IPS-NIHi11 (cell line): Measurements from ENCODE around the gene PRSS21.
A peak's percentile ranks its signal among the peaks of the same experiment; 100 is the strongest.

Experiments
- DNase-seq: peaks from one replicate; pipeline ENCODE4 v3.0.0; 2012; ENCODE audit warnings: mixed read lengths, low spot score

Gene PRSS21

DNA sequence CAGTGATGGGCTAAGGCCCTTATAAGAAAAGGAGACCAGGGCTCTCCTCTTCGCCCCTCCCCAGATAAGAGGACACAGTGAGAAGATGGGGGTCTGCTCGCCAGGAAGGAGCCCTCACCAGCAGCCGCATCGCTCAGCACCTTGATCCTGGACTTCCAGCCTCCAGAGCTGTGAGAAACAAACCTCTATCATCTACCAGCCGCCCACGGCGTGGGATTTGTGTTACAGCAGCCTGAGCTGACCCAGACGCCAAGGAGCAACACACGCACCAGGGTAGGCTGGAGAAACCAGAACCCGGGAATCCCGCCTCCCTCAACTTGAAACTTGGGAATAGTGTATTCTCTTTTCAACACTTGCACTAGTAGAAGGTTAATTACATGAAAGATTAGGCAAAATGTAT lies 8.9 kb downstream of the PRSS21 start:
- no peak for DNase-seq

DNA sequence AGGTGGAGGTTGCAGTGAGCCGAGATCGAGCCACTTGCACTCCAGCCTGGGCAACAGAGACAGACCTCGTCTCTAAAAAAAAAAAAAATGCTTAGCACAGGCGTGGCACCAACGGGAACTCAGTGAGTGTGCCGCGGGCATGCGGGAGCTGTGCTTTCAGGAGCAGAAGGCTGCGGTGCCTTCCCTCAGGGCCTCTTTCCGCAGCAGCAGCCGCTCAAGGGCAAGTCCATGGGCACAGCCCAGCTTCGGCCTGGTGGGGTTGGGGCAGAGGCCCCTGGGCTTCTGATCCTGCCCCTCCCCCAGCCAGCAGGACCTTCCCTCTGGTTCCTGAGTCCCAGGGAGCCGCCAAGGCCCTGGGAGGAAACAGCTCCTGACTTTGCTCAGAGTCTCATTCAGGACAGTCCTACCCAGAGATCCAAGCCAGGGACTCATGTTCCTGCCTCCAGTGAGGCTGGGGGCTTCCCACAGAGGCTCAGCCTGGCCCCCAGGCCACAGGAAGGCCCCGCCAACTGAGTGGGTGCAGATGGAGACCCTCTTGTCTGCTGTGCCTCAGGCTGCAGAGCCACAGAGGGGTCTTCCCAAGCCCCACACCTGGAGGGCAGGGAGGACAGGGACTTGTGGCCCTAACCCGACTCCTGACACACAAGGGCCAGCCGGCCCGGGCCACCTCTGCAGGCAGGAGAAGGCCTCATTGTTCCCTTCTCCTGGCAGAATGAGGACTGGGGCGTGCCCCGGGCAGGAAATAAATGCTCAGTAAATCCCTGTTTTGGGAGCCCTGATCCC lies 9.7 kb downstream of the PRSS21 start:
- DNase-seq, result no peak

DNA sequence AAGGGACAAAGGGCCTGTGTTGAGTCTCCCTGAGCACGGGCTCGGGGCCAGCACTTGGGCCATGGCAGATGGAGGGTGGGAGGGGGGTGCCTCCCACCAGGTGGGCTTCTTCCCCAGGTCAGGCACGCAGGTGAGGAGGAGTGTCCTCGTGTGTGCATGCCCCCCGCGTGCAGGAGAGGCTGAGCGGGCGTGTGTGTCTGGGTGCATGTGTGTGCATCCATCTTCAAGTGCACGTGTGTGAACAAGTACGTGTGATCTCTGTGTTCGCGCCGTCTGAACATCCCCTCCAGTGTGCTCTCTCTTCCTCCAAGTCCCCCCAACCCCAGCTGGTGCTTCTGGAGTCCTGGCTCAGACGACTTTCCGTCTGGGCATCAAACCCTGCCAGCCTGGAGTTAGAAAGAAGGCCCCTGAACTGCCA lies 10.3 kb downstream of the PRSS21 start:
- no peak for DNase-seq

DNA sequence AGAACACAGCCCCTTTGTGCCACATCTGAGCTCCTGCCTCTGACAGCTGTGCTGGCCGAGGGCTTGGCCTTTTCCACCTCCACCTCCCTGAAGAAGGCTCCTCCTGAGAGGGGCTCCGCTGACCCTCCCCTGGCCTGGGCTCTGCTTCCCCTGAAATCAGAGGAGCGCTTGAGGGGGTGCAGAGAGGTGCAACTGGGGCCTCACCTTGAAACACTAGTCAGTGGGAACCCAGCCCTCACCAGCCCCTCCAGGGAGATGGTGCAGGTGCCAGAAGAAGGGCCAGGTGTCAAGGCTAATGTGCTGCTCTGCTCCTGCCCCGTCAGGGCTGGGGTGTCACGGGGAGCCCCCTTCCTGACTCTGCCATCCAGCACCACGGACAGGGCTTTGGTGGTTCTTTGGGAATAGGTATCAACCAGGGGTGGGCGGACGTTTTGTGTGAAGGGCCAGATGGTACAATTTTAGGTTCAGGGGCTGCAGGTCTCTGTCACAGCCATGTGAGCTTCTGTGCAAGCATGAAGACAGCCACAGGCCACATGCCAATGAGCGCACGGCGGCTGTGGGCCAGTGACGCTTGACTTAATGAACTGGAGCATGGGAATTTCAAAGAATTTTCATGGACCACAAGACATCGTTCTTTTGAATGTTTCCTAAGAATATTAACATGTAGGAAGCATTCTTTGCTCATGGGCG lies 10.9 kb downstream of the PRSS21 start:
- DNase-seq, result peak; percentile 71

DNA sequence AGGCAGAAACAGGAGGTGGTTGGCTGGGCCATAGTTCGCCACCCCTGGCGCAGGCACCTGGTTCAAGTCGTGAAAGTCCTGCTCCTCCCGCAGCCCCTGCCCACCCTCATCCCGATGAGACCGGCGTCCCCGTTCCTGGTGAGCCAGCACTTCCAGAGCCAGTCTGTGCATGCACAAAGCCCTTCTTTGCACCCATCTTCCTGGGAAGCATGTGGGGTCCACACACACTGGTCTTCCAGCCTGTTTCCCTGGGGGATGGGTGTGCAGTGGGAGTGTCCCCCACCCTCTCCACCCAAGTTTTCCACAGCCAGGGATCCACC lies 11.4 kb downstream of the PRSS21 start:
- no peak for DNase-seq

DNA sequence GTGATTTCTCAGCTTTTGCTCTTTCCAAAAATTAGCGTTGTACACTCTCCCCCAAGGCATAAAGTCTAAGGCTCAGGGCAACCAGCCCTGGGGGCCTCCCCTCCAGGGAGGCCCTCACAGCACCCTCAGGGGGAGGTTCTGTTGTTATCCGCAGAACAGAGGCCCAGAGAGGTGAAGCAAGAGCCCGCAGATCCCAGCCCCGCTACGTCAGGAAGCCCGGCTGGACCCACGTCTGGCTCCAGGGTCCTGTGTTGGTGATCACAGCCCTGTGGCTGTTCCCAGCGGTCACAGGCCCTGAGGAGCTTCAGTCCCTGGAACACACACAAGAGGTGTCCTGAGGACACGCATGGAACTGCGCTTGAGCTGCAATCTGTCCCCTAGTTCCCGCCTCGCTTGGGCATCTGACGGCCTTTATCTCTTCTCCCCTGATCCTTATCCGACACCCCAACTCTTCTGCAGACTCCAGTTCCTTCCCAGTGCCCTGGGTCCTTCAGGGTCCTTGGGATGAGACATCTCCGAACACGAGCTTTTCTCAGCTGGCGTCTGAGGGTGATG lies 11.9 kb downstream of the PRSS21 start:
- DNase-seq, result no peak

DNA sequence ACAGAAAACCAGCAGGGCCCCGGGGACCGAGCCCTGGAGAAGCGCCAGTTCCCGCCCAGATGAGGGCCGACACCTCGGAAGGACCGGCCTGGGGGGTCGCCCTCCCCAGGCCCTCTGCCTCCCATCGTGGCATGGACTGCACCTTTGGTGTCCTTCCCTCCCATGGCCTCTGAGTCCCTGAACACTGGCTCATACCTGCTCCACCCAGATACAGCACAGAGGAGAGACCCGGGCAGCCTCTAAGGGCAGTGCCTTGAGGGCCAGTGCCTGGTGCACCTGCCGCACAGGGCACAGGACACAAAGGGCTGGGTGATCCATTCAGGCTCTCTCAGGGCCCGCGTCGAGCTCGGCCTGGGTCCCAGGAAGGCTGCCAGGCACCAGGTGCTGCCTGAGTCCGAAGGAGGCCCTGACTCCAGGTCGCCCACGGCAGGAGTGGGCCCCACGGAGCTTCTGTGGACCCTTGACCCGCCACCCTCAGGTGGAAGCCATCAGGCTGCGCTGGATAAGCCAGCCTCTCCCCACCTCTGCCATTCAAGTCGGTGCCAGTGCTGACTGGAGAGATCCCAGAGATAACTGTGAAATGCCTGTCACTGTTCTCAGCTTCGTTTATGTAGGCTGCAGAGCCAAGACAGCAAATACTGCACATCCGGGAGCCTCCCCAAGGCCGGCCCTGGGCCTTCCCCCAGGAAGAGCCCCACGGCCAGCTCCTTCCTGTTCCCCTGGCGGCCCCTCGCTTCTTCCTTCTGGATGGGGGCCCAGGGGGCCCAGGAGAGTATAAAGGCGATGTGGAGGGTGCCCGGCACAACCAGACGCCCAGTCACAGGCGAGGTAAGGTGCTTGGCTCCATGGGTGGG lies 12.7 kb downstream of the PRSS21 start, which contains the start of gene ZG16B:
Gene ZG16B, plus strand, starts transcription at position 803 of the 854 bp plus-strand sequence. CDS start 139 bp downstream, outside the sequence.
- no peak for DNase-seq

DNA sequence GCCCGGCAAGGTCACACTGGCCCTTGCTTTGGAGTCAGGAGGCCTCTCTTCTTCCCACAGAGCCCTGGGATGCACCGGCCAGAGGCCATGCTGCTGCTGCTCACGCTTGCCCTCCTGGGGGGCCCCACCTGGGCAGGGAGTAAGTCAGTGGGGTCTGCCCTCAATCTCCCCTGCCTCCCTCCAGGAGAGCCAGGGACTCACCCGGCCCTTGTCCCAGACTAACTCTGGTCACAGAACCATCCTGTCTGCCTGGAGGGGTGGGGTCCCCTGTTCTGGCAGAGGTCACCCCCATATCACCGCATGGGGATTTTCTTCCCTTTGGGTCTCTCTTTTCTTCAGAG lies 13.3 kb downstream of the PRSS21 start:
- DNase-seq, result no peak

DNA sequence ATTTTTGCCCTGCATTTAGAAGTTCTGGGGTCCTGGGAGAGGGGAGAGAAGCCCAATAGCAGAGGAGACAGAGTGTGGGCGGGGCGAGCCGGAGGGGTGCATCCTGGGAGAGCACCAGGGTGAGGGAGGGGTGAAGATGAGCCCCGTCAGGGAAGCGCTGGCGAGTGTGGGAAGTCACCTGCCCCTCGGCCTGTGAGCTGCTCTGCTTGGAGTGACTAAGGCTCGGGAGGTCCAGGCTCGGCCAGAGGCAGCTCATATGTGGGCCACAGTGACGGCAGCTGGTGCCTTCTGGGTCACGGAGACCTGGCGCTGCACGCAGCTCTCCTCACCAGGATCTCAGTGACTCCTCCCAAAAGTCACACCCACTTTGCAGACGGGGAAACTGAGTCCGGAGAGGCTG lies 14.2 kb downstream of the PRSS21 start:
- DNase-seq, result no peak

DNA sequence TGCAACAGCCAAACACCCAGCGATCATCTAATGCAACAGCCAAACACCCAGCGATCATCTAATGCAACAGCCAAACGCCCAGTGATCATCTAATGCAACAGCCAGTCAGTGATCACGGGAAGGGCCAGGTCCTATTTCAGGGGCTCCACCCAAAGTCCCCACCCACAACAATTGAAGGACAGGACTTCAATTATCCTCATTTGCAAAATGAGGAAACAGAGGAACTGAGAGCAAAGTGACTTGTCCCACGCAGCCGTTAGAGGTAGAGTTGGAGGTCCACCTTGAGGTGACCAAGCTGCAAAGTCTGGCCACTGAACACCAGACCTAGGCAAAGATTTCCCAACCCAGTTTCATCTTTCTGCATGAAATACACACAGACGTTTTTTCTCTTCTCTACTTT lies 16.7 kb downstream of the PRSS21 start:
- DNase-seq, result no peak

DNA sequence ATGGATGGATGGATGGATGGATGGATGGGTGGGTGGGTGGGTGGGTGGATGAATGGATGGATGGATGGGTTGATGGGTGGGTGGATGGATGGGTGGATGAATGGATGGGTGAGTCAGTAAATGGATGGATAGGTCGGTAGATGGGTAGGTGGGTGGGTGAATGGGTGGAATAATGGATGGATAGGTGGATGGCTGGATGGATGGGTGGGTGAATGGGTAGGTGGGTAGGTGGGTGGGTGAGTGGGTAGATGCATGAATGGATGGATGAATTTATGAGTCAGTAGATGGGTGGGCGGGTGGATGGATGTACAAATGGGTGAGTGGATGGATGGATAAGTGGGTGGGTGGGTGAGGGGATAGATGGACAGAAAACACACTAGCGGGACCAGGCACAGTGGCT lies 17.9 kb downstream of the PRSS21 start:
- no peak for DNase-seq

DNA sequence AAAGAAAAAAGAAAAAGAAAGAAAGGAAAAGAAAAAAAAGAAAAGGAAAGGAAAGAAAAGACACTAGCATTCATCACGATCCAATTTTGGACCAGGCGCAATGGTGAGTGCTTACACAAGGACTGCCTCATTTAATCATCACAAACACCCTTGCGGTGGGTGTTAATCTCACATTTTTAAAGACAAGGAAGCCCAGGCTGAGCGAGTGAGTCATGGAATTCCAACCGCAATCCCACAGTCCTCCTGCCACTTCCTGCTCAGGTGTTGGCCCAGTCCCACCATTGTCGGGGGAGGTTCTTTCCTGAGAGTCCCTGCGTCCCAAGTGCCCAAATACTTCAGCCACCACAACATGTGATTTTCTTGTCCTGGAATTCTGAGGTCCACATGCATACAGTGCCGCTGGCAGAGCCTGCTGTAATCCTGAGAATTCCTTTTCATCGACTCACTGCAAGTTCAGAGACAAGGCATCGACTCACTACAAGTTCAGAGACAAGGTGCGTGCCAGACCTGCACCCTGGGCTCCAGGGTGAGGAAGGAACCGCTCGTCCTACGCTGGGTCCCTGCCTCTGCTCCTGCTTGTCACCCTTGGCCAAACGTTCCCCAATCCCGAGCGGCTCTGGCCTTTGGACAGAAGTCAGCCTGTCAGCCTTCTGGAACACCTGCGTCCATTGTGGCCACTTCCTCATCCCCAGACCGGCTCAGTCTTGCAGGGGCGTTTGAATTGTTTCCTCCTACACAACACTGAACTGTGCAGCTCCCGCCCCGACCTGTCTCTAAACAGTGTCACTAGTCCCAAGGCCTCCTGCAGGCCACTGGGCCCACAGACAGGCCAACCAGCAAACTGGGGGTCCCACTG lies 18.8 kb downstream of the PRSS21 start:
- DNase-seq, result peak; percentile 53

DNA sequence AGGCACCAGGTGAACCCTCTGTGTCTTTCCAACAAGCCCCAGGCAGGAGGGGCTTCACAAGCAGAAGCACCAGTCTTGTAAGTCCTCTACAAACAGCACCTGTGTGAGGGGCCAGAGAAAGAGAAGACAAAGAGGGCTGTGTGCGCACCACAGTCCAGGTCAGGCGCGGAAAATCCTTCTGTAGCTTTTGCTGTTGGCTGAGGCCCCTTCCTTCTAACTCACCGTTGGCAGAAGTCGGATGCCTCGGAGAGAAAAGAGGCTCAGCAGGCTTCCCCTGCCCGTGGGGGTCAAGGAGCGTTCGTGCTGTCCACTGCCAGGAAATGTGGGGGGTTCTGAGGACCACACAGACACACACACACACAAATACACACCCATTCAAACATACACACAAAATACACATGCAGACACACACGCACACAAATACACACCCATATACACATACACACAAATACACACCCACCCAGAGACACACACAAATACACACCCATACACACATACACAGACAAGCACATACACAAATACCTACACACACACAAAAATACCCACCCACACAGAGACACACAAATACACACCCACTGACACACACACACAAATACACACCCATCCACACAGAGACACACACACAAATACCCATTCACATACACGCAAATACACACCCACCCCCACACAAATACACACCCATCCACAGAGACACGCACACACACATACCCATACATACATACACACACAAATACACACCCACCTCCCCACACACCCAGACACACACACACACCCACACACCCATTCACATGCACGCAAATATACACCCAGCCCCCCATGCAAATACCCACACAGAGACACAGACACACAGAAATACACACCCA lies 19.8 kb downstream of the PRSS21 start:
- no peak for DNase-seq

DNA sequence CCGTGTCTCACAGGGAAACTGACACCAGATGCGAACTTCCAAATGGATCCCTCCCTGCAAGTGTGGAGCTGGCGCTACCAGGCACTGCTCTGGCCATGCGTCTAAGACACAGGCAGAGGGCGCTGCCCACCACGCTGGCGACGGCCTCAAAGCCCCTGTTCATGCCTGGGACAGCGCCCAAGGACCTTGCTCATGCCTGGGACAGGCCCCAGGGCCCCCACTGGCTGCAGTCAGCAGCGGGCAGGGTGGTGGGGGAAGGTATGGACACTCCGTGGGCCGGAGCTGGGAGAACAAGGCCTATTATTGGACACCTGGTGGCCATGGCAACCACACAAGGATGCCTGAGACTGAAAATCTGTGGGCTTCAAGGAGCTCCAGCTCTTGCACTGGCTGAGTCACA lies 21.9 kb downstream of the PRSS21 start:
- peak; percentile 92 for DNase-seq

DNA sequence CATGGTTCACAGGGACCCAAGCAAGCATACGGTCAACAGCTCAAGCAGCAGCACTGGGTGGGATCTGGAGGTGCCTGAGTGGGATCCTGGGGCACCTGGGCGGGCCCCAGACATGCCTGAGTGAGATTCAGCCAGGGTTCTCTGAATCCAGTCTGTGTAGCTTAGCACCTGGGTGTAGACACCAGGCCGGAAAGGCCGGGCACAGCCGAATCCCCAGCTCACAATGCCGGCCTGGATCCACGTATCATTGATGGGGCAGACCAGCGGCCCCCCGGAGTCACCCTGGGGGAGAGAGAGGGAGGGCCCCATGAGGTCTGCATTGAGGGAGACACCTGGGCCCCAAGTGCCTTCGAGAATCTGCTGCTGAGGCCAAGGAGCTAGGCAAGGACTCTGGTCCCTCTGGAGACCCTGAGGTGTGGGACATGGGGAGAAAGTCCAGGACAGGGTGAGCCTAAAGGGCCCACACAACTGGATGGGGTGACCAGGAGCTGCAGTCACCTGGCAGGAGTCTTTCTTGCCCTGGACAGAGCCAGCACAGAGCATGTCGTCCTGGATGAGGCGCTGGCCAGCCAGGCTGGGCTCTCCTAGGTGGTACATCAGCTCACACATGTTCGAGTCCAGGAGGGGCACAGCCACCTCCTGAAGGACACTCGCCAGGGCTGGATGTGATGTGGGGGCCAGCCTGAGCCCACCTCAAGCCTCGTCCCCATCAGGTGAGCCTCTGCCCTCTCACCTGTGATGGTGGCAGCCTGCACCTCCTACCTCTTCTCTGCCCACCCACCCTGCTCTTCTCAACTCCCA lies 22.8 kb downstream of the PRSS21 start:
- DNase-seq, result no peak

DNA sequence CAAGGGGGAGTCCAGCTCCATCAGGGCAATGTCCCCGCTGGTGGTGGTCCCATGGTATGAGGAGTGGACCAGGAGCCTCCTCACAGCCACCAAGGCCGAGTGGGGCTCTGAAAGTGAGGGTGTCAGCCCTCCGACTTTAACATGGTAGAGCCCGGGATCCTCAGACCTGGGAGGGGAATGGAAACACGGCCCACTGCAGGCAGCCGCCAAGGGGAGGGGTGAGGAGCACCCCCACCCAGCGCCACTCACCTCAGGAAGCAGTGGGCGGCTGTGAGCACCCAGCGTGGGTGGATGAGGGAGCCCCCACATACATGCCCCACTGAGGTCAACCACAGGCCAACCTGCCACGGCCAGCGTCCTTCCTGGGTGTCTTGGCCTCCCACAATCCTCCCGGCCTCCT lies 23.9 kb downstream of the PRSS21 start:
- DNase-seq, result no peak

DNA sequence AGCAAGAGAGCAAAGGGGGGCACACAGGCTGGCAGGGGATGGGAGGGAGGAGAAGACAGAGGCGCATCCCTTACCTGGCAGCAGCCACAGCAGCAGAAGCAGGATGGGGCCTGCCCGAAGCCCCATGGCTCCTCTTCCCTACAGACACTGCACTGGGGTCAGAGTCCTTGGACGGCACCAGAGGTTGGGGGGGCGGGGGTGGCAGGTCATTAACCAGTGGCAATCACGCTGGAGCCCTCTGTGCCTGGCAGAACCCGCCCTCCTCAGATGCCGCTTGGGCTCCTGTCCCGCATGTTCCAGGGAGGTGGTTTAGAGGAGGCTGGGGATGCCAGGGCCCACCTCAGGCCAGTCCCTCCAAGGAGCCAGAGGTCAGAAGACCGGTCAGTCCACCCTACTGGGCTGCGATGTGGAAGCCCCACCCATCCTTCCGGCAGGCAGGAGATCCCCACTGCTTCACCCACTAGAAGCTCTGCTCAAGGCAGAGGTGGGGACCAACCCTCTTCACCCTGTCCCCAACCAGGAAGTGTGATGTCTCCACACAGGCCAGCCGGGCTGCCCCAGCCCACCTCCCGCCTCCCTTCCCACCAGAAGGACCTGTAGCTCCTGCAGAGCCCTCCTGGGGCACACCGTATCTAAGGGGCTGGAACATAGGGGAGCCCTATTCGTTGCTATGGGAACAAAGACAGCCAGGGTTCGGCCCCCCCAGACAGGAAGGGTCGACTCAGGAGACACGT lies 24.7 kb downstream of the PRSS21 start:
- DNase-seq, result no peak

DNA sequence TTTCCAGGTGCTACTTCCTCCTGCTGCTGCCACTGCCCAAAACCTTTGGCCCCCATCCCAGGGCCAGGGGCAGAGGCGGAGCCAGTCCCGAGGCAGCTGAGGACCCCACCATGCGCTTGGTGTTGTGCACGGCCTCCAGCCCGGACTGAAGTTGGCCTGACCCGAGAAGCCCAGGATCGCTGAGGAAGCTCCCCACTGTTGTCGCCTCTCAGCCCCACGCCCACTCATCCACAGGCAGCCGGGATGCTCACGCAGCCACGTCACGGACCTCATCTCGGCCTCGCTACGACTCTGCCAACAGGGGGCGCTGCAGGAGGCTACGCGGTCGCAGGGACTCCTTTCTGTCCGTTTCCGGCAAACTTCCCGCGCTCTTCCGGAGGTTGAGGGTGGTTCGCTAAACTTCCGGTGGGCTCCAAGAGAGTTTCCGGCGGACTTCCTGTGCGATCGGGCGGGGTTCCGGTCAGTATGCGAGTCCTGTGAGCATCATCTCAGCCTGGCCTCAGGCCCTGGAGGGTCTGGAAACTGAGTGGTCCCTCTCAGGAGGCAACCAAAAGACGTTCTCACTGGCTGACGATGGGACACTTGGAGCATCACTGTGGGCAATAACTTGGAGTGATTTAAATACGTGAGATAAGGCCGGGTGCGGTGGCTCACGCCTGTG lies 25.4 kb downstream of the PRSS21 start:
- DNase-seq, result peak; percentile 85

DNA sequence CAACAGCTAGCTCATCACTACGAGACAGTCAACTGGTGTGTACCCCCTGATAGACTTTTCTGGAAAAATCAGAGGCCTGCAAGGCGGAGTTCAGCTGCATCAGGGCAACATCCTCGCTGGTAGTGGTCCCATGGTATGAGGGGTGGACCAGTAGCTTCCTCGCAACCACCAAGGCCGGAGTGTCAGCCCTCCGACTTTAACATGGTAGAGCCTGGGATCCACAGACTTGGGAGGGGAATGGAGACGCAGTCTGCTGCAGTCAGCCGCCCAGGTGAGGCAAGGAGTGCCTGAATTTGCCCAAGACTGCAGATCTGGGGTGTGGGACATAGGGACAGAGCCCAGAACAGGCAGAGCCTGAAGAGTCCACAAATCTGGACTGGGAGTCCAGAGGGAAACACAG lies 26.5 kb downstream of the PRSS21 start:
- no peak for DNase-seq
